Ishikawa (cell line): Measurements from ENCODE around the gene CAMK2D.

Experiments
- CEBPB ChIP-seq: IDR thresholded peaks from 2 replicates; pipeline ENCODE4 v1.6.1; 2012
- CREB1 ChIP-seq: IDR thresholded peaks from 2 replicates; pipeline ENCODE4 v1.6.1; 2012; ENCODE audit warnings: low read depth
- EGR1 ChIP-seq: IDR thresholded peaks from 2 replicates; pipeline ENCODE4 v1.6.1; 2012
- EP300 ChIP-seq: IDR thresholded peaks from 2 replicates; pipeline ENCODE4 v1.6.1; 2012; ENCODE audit warnings: borderline replicate concordance
- FOXM1 ChIP-seq: IDR thresholded peaks from 2 replicates; pipeline ENCODE4 v1.6.1; 2012; ENCODE audit warnings: low read depth, borderline replicate concordance
- NFIC ChIP-seq: IDR thresholded peaks from 2 replicates; pipeline ENCODE4 v1.6.1; 2012
- RAD21 ChIP-seq: IDR thresholded peaks from 2 replicates; pipeline ENCODE4 v1.6.1; 2012; ENCODE audit warnings: low read depth
- TAF1 ChIP-seq: IDR thresholded peaks from 2 replicates; pipeline ENCODE4 v1.6.1; 2012; ENCODE audit warnings: low read depth, mild to moderate bottlenecking
- TCF12 ChIP-seq: IDR thresholded peaks from 2 replicates; pipeline ENCODE4 v1.6.1; 2012; ENCODE audit warnings: low read depth
- TEAD4 ChIP-seq: IDR thresholded peaks from 2 replicates; pipeline ENCODE4 v1.6.1; 2012
- USF1 ChIP-seq: IDR thresholded peaks from 2 replicates; pipeline ENCODE4 v1.6.1; 2012
- YY1 ChIP-seq: IDR thresholded peaks from 2 replicates; pipeline ENCODE4 v1.6.1; 2012; ENCODE audit warnings: low read depth
- ZBTB7A ChIP-seq: IDR thresholded peaks from 2 replicates; pipeline ENCODE4 v1.6.1; 2012; ENCODE audit warnings: low read depth
- TF ChIP-seq, protein P1 (sequence below): IDR thresholded peaks from 2 replicates; pipeline ENCODE4 v1.6.1; 2012
- TF ChIP-seq, protein P2 (sequence below): IDR thresholded peaks from 2 replicates; pipeline ENCODE4 v1.6.1; 2012; ENCODE audit warnings: low read depth, mild to moderate bottlenecking

CAMK2D gene

GRCh38 chr4:113434247-113434587 is 327.3 kb downstream of the CAMK2D start:
- TF ChIP-seq USF1, result no peak
- TF ChIP-seq, protein P1, sequence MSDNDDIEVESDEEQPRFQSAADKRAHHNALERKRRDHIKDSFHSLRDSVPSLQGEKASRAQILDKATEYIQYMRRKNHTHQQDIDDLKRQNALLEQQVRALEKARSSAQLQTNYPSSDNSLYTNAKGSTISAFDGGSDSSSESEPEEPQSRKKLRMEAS, result no peak
- TF ChIP-seq RAD21, result no peak
- TF ChIP-seq CREB1, result no peak
- no peak for TF ChIP-seq FOXM1
- TF ChIP-seq TCF12, result no peak
- TF ChIP-seq NFIC, result no peak
- TF ChIP-seq YY1, result no peak
- no peak for TF ChIP-seq EP300
- TF ChIP-seq ZBTB7A, result no peak
- TF ChIP-seq CEBPB, result no peak
- TF ChIP-seq EGR1, result no peak
- TF ChIP-seq, protein P2, sequence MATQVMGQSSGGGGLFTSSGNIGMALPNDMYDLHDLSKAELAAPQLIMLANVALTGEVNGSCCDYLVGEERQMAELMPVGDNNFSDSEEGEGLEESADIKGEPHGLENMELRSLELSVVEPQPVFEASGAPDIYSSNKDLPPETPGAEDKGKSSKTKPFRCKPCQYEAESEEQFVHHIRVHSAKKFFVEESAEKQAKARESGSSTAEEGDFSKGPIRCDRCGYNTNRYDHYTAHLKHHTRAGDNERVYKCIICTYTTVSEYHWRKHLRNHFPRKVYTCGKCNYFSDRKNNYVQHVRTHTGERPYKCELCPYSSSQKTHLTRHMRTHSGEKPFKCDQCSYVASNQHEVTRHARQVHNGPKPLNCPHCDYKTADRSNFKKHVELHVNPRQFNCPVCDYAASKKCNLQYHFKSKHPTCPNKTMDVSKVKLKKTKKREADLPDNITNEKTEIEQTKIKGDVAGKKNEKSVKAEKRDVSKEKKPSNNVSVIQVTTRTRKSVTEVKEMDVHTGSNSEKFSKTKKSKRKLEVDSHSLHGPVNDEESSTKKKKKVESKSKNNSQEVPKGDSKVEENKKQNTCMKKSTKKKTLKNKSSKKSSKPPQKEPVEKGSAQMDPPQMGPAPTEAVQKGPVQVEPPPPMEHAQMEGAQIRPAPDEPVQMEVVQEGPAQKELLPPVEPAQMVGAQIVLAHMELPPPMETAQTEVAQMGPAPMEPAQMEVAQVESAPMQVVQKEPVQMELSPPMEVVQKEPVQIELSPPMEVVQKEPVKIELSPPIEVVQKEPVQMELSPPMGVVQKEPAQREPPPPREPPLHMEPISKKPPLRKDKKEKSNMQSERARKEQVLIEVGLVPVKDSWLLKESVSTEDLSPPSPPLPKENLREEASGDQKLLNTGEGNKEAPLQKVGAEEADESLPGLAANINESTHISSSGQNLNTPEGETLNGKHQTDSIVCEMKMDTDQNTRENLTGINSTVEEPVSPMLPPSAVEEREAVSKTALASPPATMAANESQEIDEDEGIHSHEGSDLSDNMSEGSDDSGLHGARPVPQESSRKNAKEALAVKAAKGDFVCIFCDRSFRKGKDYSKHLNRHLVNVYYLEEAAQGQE, result no peak

- TF ChIP-seq CREB1 (no peak), TAF1 (no peak), FOXM1 (no peak), EP300 (no peak), ZBTB7A (no peak), EGR1 (no peak), TEAD4 (no peak), CEBPB (no peak), YY1 (no peak), USF1 (no peak), TCF12 (no peak), RAD21 (no peak), NFIC (no peak)
- TF ChIP-seq, protein P1, result no peak
- TF ChIP-seq, protein P2, result no peak
Measured at GRCh38 chr4:113433536-113434246, 327.8 kb downstream of the CAMK2D start.

- TF ChIP-seq, protein P2, result no peak
Measured at GRCh38 chr4:113433116-113433515, 328.4 kb downstream of the CAMK2D start.

- TF ChIP-seq, protein P2, result no peak
- TF ChIP-seq FOXM1, result no peak
- TF ChIP-seq RAD21, result no peak
- TF ChIP-seq ZBTB7A, result no peak
- TF ChIP-seq CEBPB, result no peak
- TF ChIP-seq TCF12, result no peak
- no peak for TF ChIP-seq YY1
- TF ChIP-seq CREB1, result no peak
- TF ChIP-seq, protein P1, result no peak
- TF ChIP-seq NFIC, result no peak
- TF ChIP-seq EGR1, result no peak
- TF ChIP-seq TEAD4, result no peak
- TF ChIP-seq TAF1, result no peak
- no peak for TF ChIP-seq EP300
- TF ChIP-seq USF1, result no peak
Measured at GRCh38 chr4:113423631-113424030, 337.9 kb downstream of the CAMK2D start.
